ENCODE data around the gene IKZF5.

IKZF5 gene

GRCh38 chr10:122981066-122981464, 27.5 kb downstream of the IKZF5 start:
- no peak overlapping the region for H3K27ac ChIP-seq (ENCODE audit: extremely low read depth, low read depth, low read length)
- no peaks in the 10 kb centered on the region for H3K9me3 ChIP-seq (ENCODE audit: control insufficient read depth, insufficient read depth, low read depth, low read length)
- no peaks in the 10 kb centered on the region; the same call in 1 of the 2 replicates for H3K4me1 ChIP-seq (ENCODE audit: control insufficient read depth, insufficient read depth, low read length)
- ChIA-PET CTCF (interaction anchor here (0.6 to 2.1 kb wide), 7 partner anchors 9 to 31 kb away, joined by 3 to 14 read pairs (median 3); partner anchors contain the start of gene IKZF5), POLR2A (interaction anchor here (0.7 to 1.7 kb wide), 6 partner anchors 9 to 96 kb away, joined by 3 to 9 read pairs (median 3); partner anchors contain the start of genes ACADSB, C10orf88 and IKZF5)
- TF ChIP-seq YY1 (tag by site-specific recombination; IDR thresholded peaks at IDR 0.05) (no peak), CTCF (tag by site-specific recombination; IDR thresholded peaks at IDR 0.05) (peak; percentile 47; the same call in 1 of the 2 replicates)
- H3K4me3 ChIP-seq (ENCODE audit: low read depth, low read length) = peak overlapping the region; percentile 70
- H3K36me3 ChIP-seq (ENCODE audit: control insufficient read depth in 2 of 2, insufficient read depth in 1 of 2, low read length in 2 of 2) = peaks cover 4 to 20% of the 10 kb centered on the region in 2 experiments; a peak in 2 of 3 replicates

GRCh38 chr10:122980209-122981065, 28.2 kb downstream of the IKZF5 start, which contains the start of gene PSTK:
Gene PSTK (plus strand): TSS chr10:122980401. CDS start chr10:122980480, 79 bp downstream.
- Histone ChIP-seq H3K4me1 (ENCODE audit: control insufficient read depth, insufficient read depth, low read length) (no peaks in the 10 kb centered on the region; the same call in 1 of the 2 replicates), H3K36me3 (ENCODE audit: control insufficient read depth in 2 of 2, insufficient read depth in 1 of 2, low read length in 2 of 2) (peaks cover 4 to 20% of the 10 kb centered on the region in 2 experiments; a peak in 2 of 3 replicates), H3K9me3 (ENCODE audit: control insufficient read depth, insufficient read depth, low read depth, low read length) (no peaks in the 10 kb centered on the region), H3K27ac (ENCODE audit: extremely low read depth, low read depth, low read length) (peak within 1 kb of the TSS; percentile 94), H3K4me3 (ENCODE audit: low read depth, low read length) (peak within 1 kb of the TSS; percentile 70)
- ChIA-PET POLR2A (interaction anchor here (0.6 to 1.7 kb wide), 8 partner anchors 10 to 95 kb away, joined by 3 to 9 read pairs (median 3); partner anchors contain the start of genes ACADSB, C10orf88 and IKZF5), CTCF (interaction anchor here (0.6 to 2.1 kb wide), 11 partner anchors 10 to 257 kb away, joined by 3 to 14 read pairs (median 3); partner anchors contain the start of gene IKZF5)
- TF ChIP-seq ZNF280C (tag by site-specific recombination; IDR thresholded peaks at IDR 0.05) (no peak), ZBTB11 (tag by site-specific recombination; conservative IDR thresholded peaks at IDR 0.05; ENCODE audit: low read depth) (peak; percentile 29; the same call in 1 of the 2 replicates), ZNF175 (tag by site-specific recombination; IDR thresholded peaks at IDR 0.05) (no peak), ZNF341 (tag by site-specific recombination; IDR thresholded peaks at IDR 0.05; ENCODE audit: low read depth) (no peak), ZNF521 (tag by site-specific recombination; IDR thresholded peaks at IDR 0.05) (no peak), ZBTB26 (tag by site-specific recombination; optimal IDR thresholded peaks at IDR 0.05) (peak; percentile 98), ZBTB20 (tag by site-specific recombination; IDR thresholded peaks at IDR 0.05) (peak; percentile 59; the same call in 1 of the 2 replicates), ZNF292 (tag by site-specific recombination; IDR thresholded peaks at IDR 0.05; ENCODE audit: borderline replicate concordance, low read depth) (no peak), ZNF394 (tag by site-specific recombination; IDR thresholded peaks at IDR 0.05; ENCODE audit: borderline replicate concordance) (peak; percentile 66; the same call in 1 of the 2 replicates), GLI2 (tag by site-specific recombination; IDR thresholded peaks at IDR 0.05; ENCODE audit: borderline replicate concordance, low read depth) (no peak), EGR2 (tag by site-specific recombination; IDR thresholded peaks at IDR 0.05; ENCODE audit: low read depth) (0 out of 2 replicates have a peak, but pooled peaks have one; percentile 30), ZEB2 (tag by site-specific recombination; IDR thresholded peaks at IDR 0.05) (peak; percentile 99), WT1 (tag by site-specific recombination; IDR thresholded peaks at IDR 0.05) (peak; percentile 67), ZNF114 (tag by site-specific recombination; IDR thresholded peaks at IDR 0.05) (no peak), ZNF76 (tag by site-specific recombination; IDR thresholded peaks at IDR 0.05; ENCODE audit: borderline replicate concordance, low read depth) (peak; percentile 92), ZNF658 (tag by site-specific recombination; IDR thresholded peaks at IDR 0.05) (no peak), HIC1 (tag by site-specific recombination; IDR thresholded peaks at IDR 0.05) (peak; percentile 46; the same call in 1 of the 2 replicates), ZBTB1 (tag by site-specific recombination; IDR thresholded peaks at IDR 0.05) (no peak)

Data from HEK293 (cell line).